GM12872 (cell line): ENCODE data around the gene PGGT1B.

Experiments
- CTCF ChIP-seq: IDR thresholded peaks from 3 replicates; pipeline ENCODE4 v1.5.1; 2011; ENCODE audit warnings: low read depth, mild to moderate bottlenecking, low read length, moderate library complexity; ENCODE audit not compliant: insufficient read depth

Gene PGGT1B

GRCh38 chr5:115260248-115260647 is 2.4 kb downstream of the PGGT1B start:
- TF ChIP-seq CTCF, result no peak

DNA sequence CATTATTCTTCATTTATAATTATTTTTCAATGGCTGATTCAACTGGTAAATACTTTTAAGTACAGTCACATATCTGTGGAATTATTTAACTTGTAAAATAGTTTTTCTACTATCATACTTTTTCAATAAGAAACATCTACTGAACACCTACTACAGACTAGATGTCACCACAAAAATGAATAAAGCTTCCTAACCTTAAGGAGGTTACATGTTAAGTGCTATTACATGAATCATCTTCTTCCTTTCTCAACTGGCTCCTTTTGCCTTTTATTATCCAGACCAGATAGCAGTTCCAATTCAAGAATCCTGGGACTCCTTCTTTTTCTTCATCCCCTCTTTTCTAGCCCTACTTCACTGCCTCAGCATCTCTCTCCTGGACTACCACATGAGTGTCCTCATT is 4.7 kb downstream of the PGGT1B start:
- no peak for TF ChIP-seq CTCF

DNA sequence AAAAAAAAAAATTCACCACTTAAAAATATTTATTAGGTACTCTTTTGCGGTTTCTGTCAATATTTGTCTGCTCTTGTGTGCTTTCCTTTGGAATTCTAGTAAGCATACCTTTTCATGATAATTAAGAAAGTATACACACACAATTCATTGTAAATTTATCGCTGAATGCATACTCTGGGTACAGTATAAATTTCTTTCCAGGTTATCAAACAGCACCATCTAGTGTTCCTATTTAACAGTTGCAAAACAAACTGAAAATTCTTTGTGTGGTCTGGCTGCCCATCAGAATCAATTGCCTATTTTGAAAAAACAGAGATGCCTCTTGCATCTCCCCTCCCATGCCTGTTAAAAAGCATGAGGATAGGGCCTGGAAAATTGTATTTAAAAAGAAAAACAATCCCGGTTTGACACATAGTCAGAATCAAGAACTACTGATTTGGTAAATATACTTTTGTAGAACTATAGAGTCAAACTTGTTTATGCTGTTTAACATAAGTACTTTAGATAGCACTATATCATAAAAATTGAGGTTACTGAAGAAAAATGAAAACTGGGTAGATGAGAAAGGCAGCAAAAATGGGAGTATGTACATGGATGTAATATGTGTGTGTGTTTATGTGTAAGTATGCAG is 16.2 kb downstream of the PGGT1B start:
- peak; percentile 56 for TF ChIP-seq CTCF

DNA sequence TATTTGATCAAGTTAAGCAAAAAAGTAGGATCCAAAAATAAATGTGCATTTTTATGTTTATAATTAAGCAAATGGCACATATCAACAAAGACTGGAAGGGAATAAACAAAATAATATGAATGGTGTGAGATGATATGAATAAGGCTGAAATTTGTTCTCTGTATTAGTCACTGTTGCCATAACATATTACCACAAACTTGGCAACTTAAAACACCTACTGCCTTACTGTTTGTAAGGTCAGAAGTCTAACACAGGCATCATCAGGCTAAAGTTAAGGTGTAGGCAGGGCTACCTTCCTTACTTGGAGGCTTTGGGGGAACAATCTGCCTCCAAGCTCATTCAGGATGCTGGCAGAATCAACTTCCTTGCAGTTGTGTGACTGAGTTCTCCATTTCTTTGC is 19.3 kb downstream of the PGGT1B start:
- TF ChIP-seq CTCF, result no peak

DNA sequence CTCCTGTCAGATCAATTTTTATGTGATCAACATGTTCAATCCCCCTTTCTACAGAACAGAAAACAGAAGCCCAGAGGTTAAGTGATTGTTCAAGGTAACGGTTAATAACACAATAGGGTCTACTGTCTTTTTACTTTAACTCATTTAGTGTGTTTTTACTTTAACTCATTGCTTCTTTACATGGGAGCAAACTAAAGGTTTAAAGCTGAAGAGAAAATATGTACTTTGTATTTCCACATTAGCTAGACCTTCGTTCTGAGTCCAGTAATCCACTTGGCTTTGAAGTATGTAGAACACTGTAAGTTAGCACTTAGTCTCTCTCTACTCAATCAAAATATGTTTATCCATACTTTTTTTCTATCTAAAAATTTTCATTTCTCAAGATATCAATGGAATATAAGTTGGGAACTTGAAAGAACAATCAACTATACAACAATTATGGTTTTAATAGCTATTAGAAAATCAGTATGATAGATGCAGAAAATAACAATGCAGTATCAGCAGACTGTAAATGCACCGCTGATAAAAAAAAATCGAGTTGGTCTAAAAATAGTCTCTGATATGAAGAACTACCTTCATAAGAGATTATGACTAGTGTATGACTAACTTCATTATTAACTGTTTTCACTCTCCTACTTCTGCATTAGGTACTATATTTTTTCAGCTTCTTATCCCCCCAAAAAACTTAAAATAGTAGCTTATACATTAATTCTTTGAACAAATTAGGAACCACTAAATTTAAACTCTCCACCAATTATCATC is 20.6 kb downstream of the PGGT1B start:
- no peak for TF ChIP-seq CTCF

GRCh38 chr5:115237066-115237465 is 25.6 kb downstream of the PGGT1B start:
- TF ChIP-seq CTCF, result no peak

DNA sequence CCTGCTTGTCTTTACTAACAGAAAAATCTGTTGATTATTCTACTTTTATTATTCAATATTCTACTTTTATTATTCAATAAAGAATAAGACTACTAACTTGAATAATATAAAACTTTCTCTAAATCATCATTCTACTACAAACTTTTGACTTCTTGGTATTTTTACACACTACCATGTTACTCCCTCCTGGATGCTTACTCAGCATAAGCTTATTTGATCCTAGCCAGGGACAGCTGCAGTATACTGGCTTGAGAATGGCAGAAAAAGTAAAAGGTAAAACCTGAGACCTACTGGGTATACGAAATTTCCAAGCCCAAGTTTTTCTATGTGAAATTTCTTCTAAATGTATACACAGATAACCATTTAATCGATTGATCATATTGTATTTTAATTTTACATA is 26.1 kb downstream of the PGGT1B start:
- no peak for TF ChIP-seq CTCF
